ENCODE results near the gene ADAP1. TPM values are rescaled to one million over a fixed set of nuclear protein-coding genes. Genes with fewer than 3 reads are reported as not detected.
A peak's percentile ranks its signal among the peaks of the same experiment; 100 is the strongest.

ADAP1 gene
- total RNA-seq, 1 experiment from 2014 or later: 173 TPM

GRCh38 chr7:936386-937054 is 18.0 kb downstream of the ADAP1 start:
- Mint-ChIP-seq H3K4me1 (ENCODE audit: low read depth, unreplicated experiment) (peaks cover 41% of the 10 kb centered on the region), H3K9me3 (ENCODE audit: low read depth, unreplicated experiment) (peaks cover 10% of the 10 kb centered on the region), H3K27me3 (ENCODE audit: unreplicated experiment) (no peaks in the 10 kb centered on the region), H3K27ac (ENCODE audit: unreplicated experiment) (peak overlapping the region; percentile 96), H3K36me3 (ENCODE audit: insufficient read depth, unreplicated experiment) (peaks cover 83% of the 10 kb centered on the region), H3K4me3 (ENCODE audit: low read depth, unreplicated experiment) (peak overlapping the region; percentile 62)
- no TSS peak for BruUV-seq (replicated peaks)
- peak; percentile 81 for DNase-seq
- CTCF ChIA-PET: no interaction called here
- TF ChIP-seq CTCF (IDR thresholded peaks at IDR 0.05; ENCODE audit: unreplicated experiment): no peak
- intact Hi-C loops (cut with micrococcal nuclease; ENCODE audit: unreplicated experiment): no loop called here

- no peak for DNase-seq
- Mint-ChIP-seq H3K27ac (ENCODE audit: unreplicated experiment) (peak overlapping the region; percentile 96), H3K36me3 (ENCODE audit: insufficient read depth, unreplicated experiment) (peaks cover 83% of the 10 kb centered on the region), H3K4me1 (ENCODE audit: low read depth, unreplicated experiment) (peaks cover 35% of the 10 kb centered on the region), H3K27me3 (ENCODE audit: unreplicated experiment) (no peaks in the 10 kb centered on the region), H3K9me3 (ENCODE audit: low read depth, unreplicated experiment) (peaks cover 5% of the 10 kb centered on the region), H3K4me3 (ENCODE audit: low read depth, unreplicated experiment) (peak overlapping the region; percentile 62)
- no peak for TF ChIP-seq CTCF (IDR thresholded peaks at IDR 0.05; ENCODE audit: unreplicated experiment)
- CTCF ChIA-PET: no interaction called here
- intact Hi-C loops (cut with micrococcal nuclease; ENCODE audit: unreplicated experiment): no loop called here
- no TSS peak for BruUV-seq (replicated peaks)
These were observed 18.6 kb downstream of the ADAP1 start for GRCh38 chr7:935874-936385.

- no peak for DNase-seq
- Mint-ChIP-seq H3K27me3 (ENCODE audit: unreplicated experiment) (no peaks in the 10 kb centered on the region), H3K9me3 (ENCODE audit: low read depth, unreplicated experiment) (peaks cover 2% of the 10 kb centered on the region), H3K4me1 (ENCODE audit: low read depth, unreplicated experiment) (peaks cover 31% of the 10 kb centered on the region), H3K4me3 (ENCODE audit: low read depth, unreplicated experiment) (peak overlapping the region; percentile 62), H3K36me3 (ENCODE audit: insufficient read depth, unreplicated experiment) (peaks cover 83% of the 10 kb centered on the region), H3K27ac (ENCODE audit: unreplicated experiment) (peak overlapping the region; percentile 96)
- BruUV-seq (replicated peaks): no TSS peak
- CTCF ChIA-PET: no interaction called here
- intact Hi-C loops (cut with micrococcal nuclease; ENCODE audit: unreplicated experiment): no loop called here
- TF ChIP-seq CTCF (IDR thresholded peaks at IDR 0.05; ENCODE audit: unreplicated experiment): no peak
These were observed 19.2 kb downstream of the ADAP1 start for GRCh38 chr7:935164-935873.

- Mint-ChIP-seq H3K36me3 (ENCODE audit: insufficient read depth, unreplicated experiment) (peaks cover 83% of the 10 kb centered on the region), H3K9me3 (ENCODE audit: low read depth, unreplicated experiment) (no peaks in the 10 kb centered on the region), H3K27ac (ENCODE audit: unreplicated experiment) (no peak overlapping the region), H3K4me3 (ENCODE audit: low read depth, unreplicated experiment) (peak overlapping the region; percentile 36), H3K27me3 (ENCODE audit: unreplicated experiment) (no peaks in the 10 kb centered on the region), H3K4me1 (ENCODE audit: low read depth, unreplicated experiment) (peaks cover 30% of the 10 kb centered on the region)
- no TSS peak for BruUV-seq (replicated peaks)
- CTCF ChIA-PET: no interaction called here
- DNase-seq: no peak
- TF ChIP-seq CTCF (IDR thresholded peaks at IDR 0.05; ENCODE audit: unreplicated experiment): no peak
- intact Hi-C loops (cut with micrococcal nuclease; ENCODE audit: unreplicated experiment): no loop called here
These were observed 19.9 kb downstream of the ADAP1 start for GRCh38 chr7:934469-935163.

Data from Calu3 (cell line).